ENCODE measurements around the gene METTL25. TPM values are rescaled to one million over a fixed set of nuclear protein-coding genes. Genes with fewer than 3 reads are reported as not detected.

Gene METTL25
- polyA plus RNA-seq, 1 donor from 2014 or later = 11.1 TPM

DNA sequence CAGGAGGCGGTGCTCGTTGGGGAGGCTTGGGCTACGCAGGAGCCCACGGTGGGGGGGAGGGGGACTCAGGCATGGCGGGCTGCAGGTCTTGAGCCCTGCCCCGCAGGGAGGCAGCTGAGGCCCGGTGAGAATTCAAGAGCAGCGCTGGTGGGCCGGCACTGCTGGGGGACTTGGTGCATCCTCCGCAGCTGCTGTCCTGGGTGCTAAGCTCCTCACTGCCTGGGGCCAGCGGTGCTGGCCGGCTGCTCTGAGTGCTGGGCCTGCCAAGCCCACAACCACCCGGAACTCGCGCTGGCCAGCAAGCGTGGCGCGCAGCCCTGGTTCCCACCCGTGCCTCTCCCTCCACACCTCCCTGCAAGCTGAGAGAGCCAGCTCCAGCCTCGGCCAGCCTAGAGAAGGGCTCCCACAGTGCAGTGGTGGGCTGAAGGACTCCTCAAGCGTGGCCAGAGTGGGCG lies 3.2 kb downstream of the METTL25 start:
- no peak overlapping the region for H3K27ac ChIP-seq (ENCODE audit: low read length)
- H3K4me2 ChIP-seq (ENCODE audit: low read length) = no peak overlapping the region
- no peaks in the 10 kb centered on the region for H3F3A ChIP-seq (ENCODE audit: insufficient read depth, low read length, poor library complexity, severe bottlenecking)
- H2AFZ ChIP-seq (ENCODE audit: low read depth, low read length) = no peak overlapping the region
- no peaks in the 10 kb centered on the region for H3K27me3 ChIP-seq (ENCODE audit: insufficient read depth, low read depth, low read length)
- no peaks in the 10 kb centered on the region for H4K20me1 ChIP-seq (ENCODE audit: insufficient read depth)
- no peaks in the 10 kb centered on the region for H3K36me3 ChIP-seq (ENCODE audit: insufficient read depth, low read length)
- TF ChIP-seq, protein P1, sequence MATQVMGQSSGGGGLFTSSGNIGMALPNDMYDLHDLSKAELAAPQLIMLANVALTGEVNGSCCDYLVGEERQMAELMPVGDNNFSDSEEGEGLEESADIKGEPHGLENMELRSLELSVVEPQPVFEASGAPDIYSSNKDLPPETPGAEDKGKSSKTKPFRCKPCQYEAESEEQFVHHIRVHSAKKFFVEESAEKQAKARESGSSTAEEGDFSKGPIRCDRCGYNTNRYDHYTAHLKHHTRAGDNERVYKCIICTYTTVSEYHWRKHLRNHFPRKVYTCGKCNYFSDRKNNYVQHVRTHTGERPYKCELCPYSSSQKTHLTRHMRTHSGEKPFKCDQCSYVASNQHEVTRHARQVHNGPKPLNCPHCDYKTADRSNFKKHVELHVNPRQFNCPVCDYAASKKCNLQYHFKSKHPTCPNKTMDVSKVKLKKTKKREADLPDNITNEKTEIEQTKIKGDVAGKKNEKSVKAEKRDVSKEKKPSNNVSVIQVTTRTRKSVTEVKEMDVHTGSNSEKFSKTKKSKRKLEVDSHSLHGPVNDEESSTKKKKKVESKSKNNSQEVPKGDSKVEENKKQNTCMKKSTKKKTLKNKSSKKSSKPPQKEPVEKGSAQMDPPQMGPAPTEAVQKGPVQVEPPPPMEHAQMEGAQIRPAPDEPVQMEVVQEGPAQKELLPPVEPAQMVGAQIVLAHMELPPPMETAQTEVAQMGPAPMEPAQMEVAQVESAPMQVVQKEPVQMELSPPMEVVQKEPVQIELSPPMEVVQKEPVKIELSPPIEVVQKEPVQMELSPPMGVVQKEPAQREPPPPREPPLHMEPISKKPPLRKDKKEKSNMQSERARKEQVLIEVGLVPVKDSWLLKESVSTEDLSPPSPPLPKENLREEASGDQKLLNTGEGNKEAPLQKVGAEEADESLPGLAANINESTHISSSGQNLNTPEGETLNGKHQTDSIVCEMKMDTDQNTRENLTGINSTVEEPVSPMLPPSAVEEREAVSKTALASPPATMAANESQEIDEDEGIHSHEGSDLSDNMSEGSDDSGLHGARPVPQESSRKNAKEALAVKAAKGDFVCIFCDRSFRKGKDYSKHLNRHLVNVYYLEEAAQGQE (IDR thresholded peaks at IDR 0.05; ENCODE audit: borderline replicate concordance) = no peak
- TF ChIP-seq RAD21 (conservative IDR thresholded peaks at IDR 0.05) (no peak), EZH2 (IDR thresholded peaks at IDR 0.05; ENCODE audit: borderline replicate concordance, insufficient read depth, low read length, poor library complexity, severe bottlenecking) (no peak), TAF1 (IDR thresholded peaks at IDR 0.05; ENCODE audit: low read depth) (no peak), MXI1 (conservative IDR thresholded peaks at IDR 0.05; ENCODE audit: poor library complexity, severe bottlenecking) (no peak), CTCF (IDR thresholded peaks at IDR 0.05; ENCODE audit: poor library complexity, severe bottlenecking) (no peak), EP300 (conservative IDR thresholded peaks at IDR 0.05; ENCODE audit: poor library complexity, severe bottlenecking) (no peak), POLR2AphosphoS5 (IDR thresholded peaks at IDR 0.05) (no peak), SMC3 (conservative IDR thresholded peaks at IDR 0.05; ENCODE audit: poor library complexity) (no peak)
- no peak overlapping the region for H3K4me3 ChIP-seq (ENCODE audit: low read length)
- H3K9ac ChIP-seq (ENCODE audit: low read length) = no peak overlapping the region
- H3K79me2 ChIP-seq (replicated peaks; ENCODE audit: insufficient read depth, low read length) = peaks cover 31% of the 10 kb centered on the region
- no peaks in the 10 kb centered on the region for H3K9me2 ChIP-seq (ENCODE audit: insufficient read depth, low read length)
- no peaks in the 10 kb centered on the region for H3K9me3 ChIP-seq (ENCODE audit: low read length)

DNA sequence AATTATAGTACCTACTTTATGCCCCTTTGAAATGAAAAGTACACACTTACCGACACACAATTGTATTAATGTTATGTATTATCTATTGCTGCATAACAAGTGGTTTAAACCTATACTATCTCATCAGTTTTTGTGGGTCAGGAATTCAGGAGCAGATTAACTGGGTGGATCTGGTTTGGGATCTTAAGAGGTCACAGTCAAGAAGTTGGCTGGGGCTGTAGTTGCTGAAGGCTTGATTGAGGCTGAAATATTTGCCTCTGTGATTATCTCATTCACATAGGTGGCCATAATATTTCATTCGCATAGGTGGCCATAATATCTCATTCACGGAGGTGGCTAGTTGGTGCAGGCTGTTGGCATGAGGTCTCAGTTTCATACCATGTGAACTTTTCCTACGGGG lies 5.7 kb downstream of the METTL25 start:
- Histone ChIP-seq H3K4me2 (ENCODE audit: low read length) (no peak overlapping the region), H3K27ac (ENCODE audit: low read length) (no peak overlapping the region), H3K79me2 (replicated peaks; ENCODE audit: insufficient read depth, low read length) (peaks cover 13% of the 10 kb centered on the region), H4K20me1 (ENCODE audit: insufficient read depth) (no peaks in the 10 kb centered on the region), H3F3A (ENCODE audit: insufficient read depth, low read length, poor library complexity, severe bottlenecking) (no peaks in the 10 kb centered on the region), H3K36me3 (ENCODE audit: insufficient read depth, low read length) (no peaks in the 10 kb centered on the region), H3K27me3 (ENCODE audit: insufficient read depth, low read depth, low read length) (no peaks in the 10 kb centered on the region), H3K4me3 (ENCODE audit: low read length) (no peak overlapping the region), H3K9ac (ENCODE audit: low read length) (no peak overlapping the region), H3K9me2 (ENCODE audit: insufficient read depth, low read length) (no peaks in the 10 kb centered on the region), H3K9me3 (ENCODE audit: low read length) (no peaks in the 10 kb centered on the region), H2AFZ (ENCODE audit: low read depth, low read length) (no peak overlapping the region)
- no peak for TF ChIP-seq RAD21 (conservative IDR thresholded peaks at IDR 0.05)

DNA sequence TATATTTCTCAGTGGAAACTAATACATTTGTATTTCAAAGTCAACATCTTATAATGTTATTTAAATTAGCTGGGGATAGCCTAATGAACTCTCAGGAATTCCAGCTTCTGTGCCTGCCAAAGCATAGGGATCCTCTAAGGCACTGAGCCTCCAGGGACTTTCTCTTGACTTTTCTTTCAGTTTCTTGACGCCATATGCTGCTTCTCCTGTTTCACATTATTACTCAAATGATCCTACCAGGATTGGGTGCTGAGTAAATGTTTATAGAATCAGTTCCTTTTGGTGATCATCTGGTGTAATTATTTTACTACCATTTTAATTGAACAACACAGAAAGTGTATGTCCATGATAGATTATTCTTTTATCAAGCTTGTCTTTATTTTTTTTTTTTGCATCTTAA lies 7.9 kb downstream of the METTL25 start:
- Histone ChIP-seq H3K9me3 (ENCODE audit: low read length) (no peaks in the 10 kb centered on the region), H3K4me2 (ENCODE audit: low read length) (no peak overlapping the region), H3K9ac (ENCODE audit: low read length) (no peak overlapping the region), H3K79me2 (replicated peaks; ENCODE audit: insufficient read depth, low read length) (peaks cover 3% of the 10 kb centered on the region), H4K20me1 (ENCODE audit: insufficient read depth) (no peaks in the 10 kb centered on the region), H3F3A (ENCODE audit: insufficient read depth, low read length, poor library complexity, severe bottlenecking) (no peaks in the 10 kb centered on the region), H3K36me3 (ENCODE audit: insufficient read depth, low read length) (no peaks in the 10 kb centered on the region), H3K27ac (ENCODE audit: low read length) (no peak overlapping the region), H3K9me2 (ENCODE audit: insufficient read depth, low read length) (no peaks in the 10 kb centered on the region), H3K4me3 (ENCODE audit: low read length) (no peak overlapping the region), H3K27me3 (ENCODE audit: insufficient read depth, low read depth, low read length) (no peaks in the 10 kb centered on the region), H2AFZ (ENCODE audit: low read depth, low read length) (no peak overlapping the region)
- TF ChIP-seq MXI1 (conservative IDR thresholded peaks at IDR 0.05; ENCODE audit: poor library complexity, severe bottlenecking) = no peak
- TF ChIP-seq, protein P1 (IDR thresholded peaks at IDR 0.05; ENCODE audit: borderline replicate concordance) = no peak
- TF ChIP-seq TAF1 (IDR thresholded peaks at IDR 0.05; ENCODE audit: low read depth) = no peak
- no peak for TF ChIP-seq CTCF (IDR thresholded peaks at IDR 0.05; ENCODE audit: poor library complexity, severe bottlenecking)

All from neural cell (in vitro differentiated cells).